Activated CD4-positive, alpha-beta T cell treated with anti-CD3 and anti-CD28 coated beads for 36 hours (primary cell): ENCODE data around the gene TCEAL3. TPM values are rescaled to one million over a fixed set of nuclear protein-coding genes. Genes with fewer than 3 reads are reported as not detected.
A peak's percentile ranks its signal among the peaks of the same experiment; 100 is the strongest.

Source experiments
- ATAC-seq: fragments of 200-7000 bp; cut with Tn5 transposase; one replicate; pipeline ENCODE4 v1.10.0; 2021; ENCODE audit warnings: mild to moderate bottlenecking, moderate library complexity
- CTCF ChIA-PET: fragments of 350-600 bp; sonication (Branson Sonifier 250); formaldehyde crosslinking; loops from one replicate; lab custom pipeline; 2021; ENCODE audit warnings: antibody characterized with exemption; lab: Charles Lee
- POLR2A ChIA-PET: fragments of 350-600 bp; sonication (Branson Sonifier 250); formaldehyde crosslinking; loops from one replicate; lab custom pipeline; 2021; ENCODE audit warnings: antibody characterized with exemption, inconsistent platforms; lab: Charles Lee
- DNase-seq: peaks from one replicate; pipeline ENCODE4 v3.0.0-alpha.2; 2020
- H3K27ac Mint-ChIP-seq: one replicate; pipeline ENCODE4 v1.8.0; 2021; ENCODE audit warnings: mixed read lengths
- H3K27me3 Mint-ChIP-seq: one replicate; pipeline ENCODE4 v1.8.0; 2021; ENCODE audit warnings: mixed read lengths
- H3K36me3 Mint-ChIP-seq: one replicate; pipeline ENCODE4 v1.8.0; 2021; ENCODE audit warnings: low read depth, mixed read lengths
- H3K4me1 Mint-ChIP-seq: one replicate; pipeline ENCODE4 v1.8.0; 2021; ENCODE audit warnings: mixed read lengths
- H3K4me3 Mint-ChIP-seq: one replicate; pipeline ENCODE4 v1.8.0; 2021; ENCODE audit warnings: mild to moderate bottlenecking, moderate library complexity, mixed read lengths
- H3K9me3 Mint-ChIP-seq: one replicate; pipeline ENCODE4 v1.8.0; 2021; ENCODE audit warnings: low read depth, mixed read lengths
- intact Hi-C, 2 experiments: fragments of 100-400 bp; cut with DNase I in 1 of 2; cut with micrococcal nuclease in 1 of 2; formaldehyde crosslinking; loops; one replicate each; pipeline versions ENCODE4 v1.14.2 to v1.15.1; 2022 to 2024; cut with DNase I, micrococcal nuclease
- total RNA-seq, 2 experiments: library from RNA; stranded (reverse); gene quantifications; one replicate each; pipeline ENCODE4 v1.2.3, GENCODE V29; 2021

The TCEAL3 gene, protein sequence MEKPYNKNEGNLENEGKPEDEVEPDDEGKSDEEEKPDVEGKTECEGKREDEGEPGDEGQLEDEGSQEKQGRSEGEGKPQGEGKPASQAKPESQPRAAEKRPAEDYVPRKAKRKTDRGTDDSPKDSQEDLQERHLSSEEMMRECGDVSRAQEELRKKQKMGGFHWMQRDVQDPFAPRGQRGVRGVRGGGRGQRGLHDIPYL
- total RNA-seq = 1 to 10 TPM; 5.1 to 7.3 TPM

DNA sequence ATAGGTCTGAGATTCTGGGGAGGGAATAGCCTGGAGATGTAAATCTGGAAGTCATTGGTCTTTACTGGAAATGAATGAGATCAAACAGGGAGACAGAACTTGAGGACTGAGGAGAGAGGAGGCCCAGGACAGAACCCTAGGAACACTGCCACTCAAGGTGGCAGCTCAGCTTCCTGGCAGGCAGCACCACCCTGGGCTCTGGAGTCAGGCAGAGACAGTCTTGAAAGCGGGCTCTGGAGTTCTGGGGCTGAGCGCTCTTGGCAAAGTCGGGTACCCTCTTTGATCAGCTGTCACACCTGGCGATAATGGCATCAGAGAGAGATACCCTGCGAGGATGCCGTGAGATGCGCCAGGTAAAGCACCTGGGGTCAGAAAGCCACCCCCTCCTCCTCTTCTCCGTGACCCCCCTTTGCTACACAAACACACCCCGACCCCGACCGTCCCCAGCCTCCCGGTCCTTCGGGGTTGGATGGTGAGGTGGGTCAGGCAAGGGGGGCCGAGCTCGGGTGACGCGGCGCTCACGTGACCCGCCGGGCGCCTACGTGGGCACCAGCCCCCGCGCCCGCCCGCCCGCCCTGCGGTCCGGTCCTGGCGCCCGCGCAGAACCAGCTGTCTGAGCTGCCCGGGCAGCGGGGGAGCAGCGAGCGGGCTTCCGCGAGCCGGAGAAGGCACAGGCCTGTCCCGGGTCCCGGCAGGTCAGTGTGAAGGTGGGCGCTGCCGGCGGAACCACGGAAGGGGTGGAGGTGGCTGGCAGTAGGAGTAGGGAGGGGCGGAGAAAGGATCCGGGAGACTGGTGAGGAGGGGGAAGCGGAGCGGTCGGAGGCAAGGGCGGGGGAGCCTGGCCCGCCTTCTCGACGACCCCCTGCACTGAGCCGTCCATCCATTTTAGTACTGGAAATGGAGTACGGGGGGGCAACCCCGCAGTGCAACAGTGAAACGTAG is at the start of gene TCEAL3:
TSS of gene TCEAL3 (plus strand) at position 600 of the 942 bp plus-strand sequence. CDS start 1,102 bp downstream, outside the sequence.
- H3K27ac Mint-ChIP-seq = peak within 1 kb of the TSS; percentile 47
- peaks cover 2% of the 10 kb centered on the region for H3K4me1 Mint-ChIP-seq
- ChIA-PET CTCF (interaction anchor here (0.7 kb wide), 1 partner anchor 446 kb away, joined by 3 read pairs; no protein-coding TSS in a partner anchor), POLR2A (no interaction called here)
- DNase-seq (peak; percentile 30), ATAC-seq (peak; percentile 73)
- H3K36me3 Mint-ChIP-seq = no peaks in the 10 kb centered on the region
- peak within 1 kb of the TSS; percentile 72 for H3K4me3 Mint-ChIP-seq
- H3K9me3 Mint-ChIP-seq = no peaks in the 10 kb centered on the region
- intact Hi-C loops = loop anchor here in 1 of 2 experiments (5.0 kb wide), 1 partner anchor 80 kb away; the partner anchor contains the start of gene MORF4L2
- H3K27me3 Mint-ChIP-seq = peaks cover 4% of the 10 kb centered on the region

DNA sequence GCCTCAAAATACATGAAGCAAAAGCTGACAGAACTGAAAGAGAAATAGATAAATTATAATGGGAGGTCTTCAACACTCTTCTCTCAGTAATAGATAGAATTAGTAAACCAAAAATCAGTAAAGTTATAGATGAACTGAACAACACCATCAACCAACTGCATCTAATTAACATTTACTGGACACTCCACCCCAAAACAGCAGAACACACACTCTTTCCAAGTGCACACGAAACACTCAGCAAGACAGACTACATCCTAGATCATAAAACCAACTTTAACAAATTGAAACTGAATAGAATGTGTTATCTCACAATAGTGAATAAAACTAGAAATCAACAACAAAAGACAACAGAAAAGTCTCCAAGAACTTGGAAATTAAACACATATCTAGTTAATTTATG is 47.5 kb upstream of the TCEAL3 start:
- ATAC-seq = no peak
- ChIA-PET CTCF (interaction anchor here (0.6 kb wide), 1 partner anchor 240 kb away, joined by 4 read pairs; no protein-coding TSS in a partner anchor), POLR2A (no interaction called here)
- Mint-ChIP-seq H3K9me3 (no peaks in the 10 kb centered on the region), H3K27me3 (peaks cover 2% of the 10 kb centered on the region), H3K4me1 (no peaks in the 10 kb centered on the region), H3K4me3 (no peak overlapping the region), H3K36me3 (no peaks in the 10 kb centered on the region), H3K27ac (no peak overlapping the region)
- DNase-seq = no peak
- intact Hi-C loops = no loop called here

DNA sequence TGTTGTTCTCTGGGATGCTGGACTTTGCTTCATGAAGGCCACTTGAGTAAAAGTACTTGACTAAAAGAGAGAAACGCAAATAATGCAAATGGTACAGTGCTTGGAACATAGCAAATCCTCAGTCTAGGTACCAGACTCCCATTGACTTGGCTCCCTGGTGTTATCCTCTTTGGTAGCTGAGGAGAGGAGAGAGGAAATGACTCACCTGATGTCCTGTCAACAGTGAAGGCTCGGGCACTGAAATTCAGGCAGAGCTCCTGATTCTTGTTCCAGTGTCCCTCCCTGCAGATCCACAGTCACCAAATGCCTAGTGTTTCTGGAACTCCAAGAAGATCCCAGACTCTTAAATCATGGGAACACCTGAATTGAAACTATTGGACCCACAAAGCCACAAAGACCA is 45.0 kb upstream of the TCEAL3 start:
- Mint-ChIP-seq H3K9me3 (no peaks in the 10 kb centered on the region), H3K4me3 (no peak overlapping the region), H3K4me1 (no peaks in the 10 kb centered on the region), H3K27me3 (peaks cover 2% of the 10 kb centered on the region), H3K27ac (no peak overlapping the region), H3K36me3 (no peaks in the 10 kb centered on the region)
- ChIA-PET POLR2A (no interaction called here), CTCF (no interaction called here)
- ATAC-seq (no peak), DNase-seq (no peak)
- intact Hi-C loops = no loop called here

DNA sequence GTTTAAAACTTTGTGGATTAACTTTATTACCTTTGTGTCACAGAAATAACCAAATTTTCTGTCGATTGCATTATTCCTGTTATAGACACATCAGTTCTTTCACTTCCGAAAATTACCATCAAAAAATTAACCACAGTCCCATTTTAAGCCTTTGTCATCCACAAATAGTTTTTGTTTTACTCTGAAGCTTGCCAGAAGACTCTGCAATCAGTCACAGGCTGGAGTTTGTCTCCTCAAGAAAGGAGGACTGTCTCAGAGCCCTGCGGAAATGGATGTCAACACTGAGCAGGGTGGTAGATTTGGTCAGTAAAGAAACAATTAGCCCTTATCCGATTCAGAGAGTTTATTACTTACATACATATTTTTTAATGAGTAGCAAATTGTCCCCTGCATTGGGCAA is 42.6 kb upstream of the TCEAL3 start:
- intact Hi-C loops = no loop called here
- Mint-ChIP-seq H3K4me1 (no peaks in the 10 kb centered on the region), H3K27ac (no peak overlapping the region), H3K27me3 (peaks cover 2% of the 10 kb centered on the region), H3K36me3 (no peaks in the 10 kb centered on the region), H3K4me3 (no peak overlapping the region), H3K9me3 (no peaks in the 10 kb centered on the region)
- DNase-seq = no peak
- no peak for ATAC-seq
- ChIA-PET POLR2A (no interaction called here), CTCF (no interaction called here)

GRCh38 chrX:103565752-103566151 is 42.0 kb upstream of the TCEAL3 start:
- H3K9me3 Mint-ChIP-seq = no peaks in the 10 kb centered on the region
- ChIA-PET POLR2A (no interaction called here), CTCF (no interaction called here)
- H3K36me3 Mint-ChIP-seq = no peaks in the 10 kb centered on the region
- H3K4me1 Mint-ChIP-seq = no peaks in the 10 kb centered on the region
- no peak overlapping the region for H3K27ac Mint-ChIP-seq
- no peak for ATAC-seq
- H3K4me3 Mint-ChIP-seq = no peak overlapping the region
- peaks cover 2% of the 10 kb centered on the region for H3K27me3 Mint-ChIP-seq
- DNase-seq = no peak
- intact Hi-C loops = no loop called here

DNA sequence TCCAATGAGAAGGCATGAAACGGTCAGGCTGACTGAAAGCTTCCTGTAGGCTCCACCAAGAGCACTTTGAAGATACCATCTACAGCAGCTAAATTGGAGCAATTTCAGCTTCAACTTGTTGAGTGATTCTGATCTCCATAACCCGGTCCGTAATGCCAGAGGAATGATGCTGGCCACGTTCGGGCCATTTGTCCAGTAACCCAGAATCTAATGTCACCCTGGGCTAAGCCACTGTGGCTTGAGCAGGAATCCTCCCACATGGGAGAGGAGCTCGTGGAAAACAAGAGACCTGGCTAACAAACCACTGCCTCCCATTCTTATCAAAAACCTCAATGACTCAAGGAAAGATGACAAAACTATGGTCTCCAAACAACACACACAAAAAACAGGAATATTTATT is 36.6 kb upstream of the TCEAL3 start:
- no peak overlapping the region for H3K27ac Mint-ChIP-seq
- no peak for DNase-seq
- ChIA-PET CTCF (no interaction called here), POLR2A (no interaction called here)
- no peak for ATAC-seq
- no peaks in the 10 kb centered on the region for H3K4me1 Mint-ChIP-seq
- H3K27me3 Mint-ChIP-seq = peaks cover 2% of the 10 kb centered on the region
- H3K4me3 Mint-ChIP-seq = no peak overlapping the region
- intact Hi-C loops = no loop called here
- no peaks in the 10 kb centered on the region for H3K9me3 Mint-ChIP-seq
- no peaks in the 10 kb centered on the region for H3K36me3 Mint-ChIP-seq

DNA sequence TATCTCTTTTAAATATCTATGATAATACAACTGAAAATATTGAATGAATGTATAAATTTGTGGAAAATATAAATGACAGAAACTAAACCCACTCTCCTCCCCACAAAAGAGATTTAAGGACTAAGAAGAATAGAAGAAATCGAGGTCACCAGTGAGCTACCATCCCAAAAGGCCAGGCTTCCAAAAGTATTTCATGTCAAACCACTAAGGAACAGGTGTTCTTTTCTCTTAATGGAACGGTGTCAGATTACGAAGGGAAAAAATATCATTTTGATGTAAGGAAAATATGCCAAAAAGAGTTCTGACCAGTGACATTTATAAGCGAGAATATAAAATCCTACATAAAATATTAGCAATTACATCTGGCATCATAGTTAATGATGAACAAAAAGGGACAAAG is 36.0 kb upstream of the TCEAL3 start:
- intact Hi-C loops = no loop called here
- Mint-ChIP-seq H3K27ac (no peak overlapping the region), H3K9me3 (no peaks in the 10 kb centered on the region), H3K4me3 (no peak overlapping the region), H3K4me1 (no peaks in the 10 kb centered on the region), H3K27me3 (peaks cover 2% of the 10 kb centered on the region), H3K36me3 (no peaks in the 10 kb centered on the region)
- ATAC-seq (no peak), DNase-seq (no peak)
- ChIA-PET CTCF (no interaction called here), POLR2A (no interaction called here)

DNA sequence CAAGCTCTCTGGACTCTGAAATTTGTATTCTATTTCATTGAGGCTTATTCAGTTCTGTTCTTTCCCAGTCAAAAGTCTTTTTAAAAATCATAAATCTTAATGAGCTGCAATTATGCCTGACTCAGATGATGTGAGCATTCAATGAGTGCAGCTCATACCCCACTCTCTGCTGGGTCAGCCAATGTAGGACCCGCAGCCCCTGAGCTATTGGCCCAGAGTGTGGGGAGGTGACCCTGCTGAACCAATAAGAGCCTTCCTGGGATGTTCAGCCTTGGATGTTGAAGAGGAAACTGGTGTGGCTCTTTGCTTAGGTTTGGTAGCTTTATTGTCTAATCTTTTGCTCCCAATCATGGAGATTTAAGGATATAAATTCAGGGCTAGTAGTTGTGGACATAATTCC is 34.6 kb upstream of the TCEAL3 start:
- H3K9me3 Mint-ChIP-seq = no peaks in the 10 kb centered on the region
- no peaks in the 10 kb centered on the region for H3K4me1 Mint-ChIP-seq

GRCh38 chrX:103584596-103584995 is 23.2 kb upstream of the TCEAL3 start:
- no peak overlapping the region for H3K27ac Mint-ChIP-seq
- H3K9me3 Mint-ChIP-seq = no peaks in the 10 kb centered on the region
- intact Hi-C loops = loop anchor here in 1 of 2 experiments (2.0 kb wide), 2 partner anchors 30 to 44 kb away; partner anchors contain the start of gene TCEAL1
- peak overlapping the region; percentile 82 for H3K4me3 Mint-ChIP-seq
- peaks cover 14% of the 10 kb centered on the region for H3K4me1 Mint-ChIP-seq
- POLR2A ChIA-PET = interaction anchor here (0.7 kb wide), 1 partner anchor 979 kb away, joined by 3 read pairs; no protein-coding TSS in a partner anchor
- ATAC-seq = no peak
- CTCF ChIA-PET = no interaction called here
- H3K27me3 Mint-ChIP-seq = peaks cover 2% of the 10 kb centered on the region
- DNase-seq = no peak
- H3K36me3 Mint-ChIP-seq = peaks cover 5% of the 10 kb centered on the region

More for the DNA sequence above, 34.6 kb upstream of the TCEAL3 start:
- no peak for DNase-seq
- intact Hi-C loops = no loop called here
- no peaks in the 10 kb centered on the region for H3K36me3 Mint-ChIP-seq
- no peak for ATAC-seq
- peaks cover 2% of the 10 kb centered on the region for H3K27me3 Mint-ChIP-seq
- ChIA-PET CTCF (interaction anchor here (1.0 kb wide), 1 partner anchor 25 kb away, joined by 3 read pairs; no protein-coding TSS in a partner anchor), POLR2A (no interaction called here)
- H3K27ac Mint-ChIP-seq = no peak overlapping the region
- no peak overlapping the region for H3K4me3 Mint-ChIP-seq

DNA sequence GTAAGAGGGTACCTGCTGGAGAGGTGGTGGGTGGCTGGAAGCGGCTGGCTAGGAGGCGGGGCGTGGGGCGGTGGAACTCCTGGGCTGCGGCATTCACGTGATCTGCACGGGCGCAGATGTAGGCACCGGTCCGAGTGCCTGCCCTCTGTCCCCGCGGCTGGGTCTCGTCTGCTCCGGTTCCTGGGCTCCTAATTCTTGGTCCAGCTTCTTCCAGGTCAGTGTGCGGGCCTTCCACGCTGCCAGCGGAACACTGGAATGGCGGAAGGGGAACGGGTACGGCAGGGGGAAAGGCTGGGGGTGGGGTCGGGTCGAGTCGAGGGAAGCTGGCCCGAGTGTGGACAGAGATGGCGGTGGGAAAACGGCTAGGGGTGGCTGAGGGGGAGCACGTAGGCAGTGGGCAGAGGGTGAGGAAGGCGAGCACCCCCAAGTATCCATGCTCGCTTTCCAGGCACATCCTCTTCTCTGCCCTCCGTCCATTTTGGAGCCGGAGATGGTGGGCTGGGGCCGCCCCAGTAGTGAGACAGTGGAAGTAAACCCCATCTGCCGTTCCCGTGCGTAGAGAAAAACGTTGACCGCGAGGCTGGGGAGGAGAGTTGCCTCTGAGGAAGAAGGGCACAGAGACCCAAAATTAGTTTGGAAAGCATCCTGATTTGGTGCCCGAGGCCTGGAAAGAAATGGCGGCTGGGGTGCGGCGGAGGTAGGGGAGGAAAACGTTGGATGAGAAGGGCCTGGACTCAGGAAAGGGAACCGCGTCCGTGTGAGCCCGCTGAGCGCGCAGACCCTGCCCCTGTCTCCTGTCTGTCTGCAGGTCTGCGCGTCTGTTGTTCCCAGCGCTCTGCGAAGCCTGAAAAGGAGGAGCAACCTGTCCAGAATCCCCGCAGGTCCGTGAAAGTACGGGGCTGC is 22.1 kb upstream of the TCEAL3 start, which contains the start of gene TCEAL4:
TSS of gene TCEAL4 (plus strand) at position 105 of the 903 bp plus-strand sequence. CDS start 1,161 bp downstream, outside the sequence.
- intact Hi-C loops = loop anchor here in 1 of 2 experiments (2.0 kb wide), 2 partner anchors 31 to 43 kb away; partner anchors contain the start of gene TCEAL1
- Mint-ChIP-seq H3K9me3 (no peaks in the 10 kb centered on the region), H3K36me3 (peaks cover 5% of the 10 kb centered on the region), H3K27ac (peak within 1 kb of the TSS; percentile 79), H3K4me1 (peaks cover 16% of the 10 kb centered on the region), H3K27me3 (peaks cover under 1% of the 10 kb centered on the region), H3K4me3 (peak within 1 kb of the TSS; percentile 82)
- DNase-seq (peak; percentile 68), ATAC-seq (peak; percentile 85)
- CTCF ChIA-PET = no interaction called here
- POLR2A ChIA-PET = no interaction called here

GRCh38 chrX:103586314-103586646 is 21.5 kb upstream of the TCEAL3 start:
- DNase-seq (peak; percentile 6), ATAC-seq (peak; percentile 18)
- H3K36me3 Mint-ChIP-seq = peaks cover 5% of the 10 kb centered on the region
- intact Hi-C loops = no loop called here
- H3K4me1 Mint-ChIP-seq = peaks cover 16% of the 10 kb centered on the region
- peak overlapping the region; percentile 82 for H3K4me3 Mint-ChIP-seq
- H3K27ac Mint-ChIP-seq = peak overlapping the region; percentile 79
- ChIA-PET POLR2A (no interaction called here), CTCF (no interaction called here)
- no peaks in the 10 kb centered on the region for H3K9me3 Mint-ChIP-seq
- H3K27me3 Mint-ChIP-seq = no peaks in the 10 kb centered on the region
